ENCODE data around the gene KLK4.
A peak's percentile ranks its signal among the peaks of the same experiment; 100 is the strongest.
"Not testable (repeated sequence)": the region's sequence is repeated elsewhere in the genome, so short reads cannot be mapped to it uniquely, and the experiment has no call there.

The KLK4 gene

DNA sequence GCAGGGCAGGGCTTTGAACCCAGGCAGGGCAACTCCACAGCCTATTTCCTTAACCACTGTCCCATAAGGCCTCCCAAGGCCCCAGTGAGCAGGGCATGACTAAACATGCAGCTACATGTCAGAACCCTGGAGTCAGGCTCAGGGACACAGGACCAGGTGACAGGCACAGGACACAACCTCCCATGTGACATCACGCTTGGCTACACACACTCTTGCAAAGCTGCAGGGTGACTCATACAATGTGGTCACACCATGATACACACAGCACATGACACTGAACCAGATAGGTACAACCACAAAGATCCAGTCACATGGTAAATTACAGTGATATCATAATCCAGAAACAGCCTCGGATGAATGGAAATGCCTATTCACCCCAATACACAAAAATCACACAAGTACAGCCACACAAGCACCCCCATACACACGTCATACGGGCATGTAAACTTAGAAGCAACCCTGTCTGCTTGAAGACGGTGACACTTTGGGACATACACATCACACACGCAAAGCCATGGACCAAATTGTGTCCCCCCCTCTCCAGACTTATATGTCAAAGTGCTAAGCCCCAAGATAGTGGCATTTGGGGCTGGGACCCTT, 14.5 kb downstream of the KLK4 start:
- TF ChIP-seq, protein P1, sequence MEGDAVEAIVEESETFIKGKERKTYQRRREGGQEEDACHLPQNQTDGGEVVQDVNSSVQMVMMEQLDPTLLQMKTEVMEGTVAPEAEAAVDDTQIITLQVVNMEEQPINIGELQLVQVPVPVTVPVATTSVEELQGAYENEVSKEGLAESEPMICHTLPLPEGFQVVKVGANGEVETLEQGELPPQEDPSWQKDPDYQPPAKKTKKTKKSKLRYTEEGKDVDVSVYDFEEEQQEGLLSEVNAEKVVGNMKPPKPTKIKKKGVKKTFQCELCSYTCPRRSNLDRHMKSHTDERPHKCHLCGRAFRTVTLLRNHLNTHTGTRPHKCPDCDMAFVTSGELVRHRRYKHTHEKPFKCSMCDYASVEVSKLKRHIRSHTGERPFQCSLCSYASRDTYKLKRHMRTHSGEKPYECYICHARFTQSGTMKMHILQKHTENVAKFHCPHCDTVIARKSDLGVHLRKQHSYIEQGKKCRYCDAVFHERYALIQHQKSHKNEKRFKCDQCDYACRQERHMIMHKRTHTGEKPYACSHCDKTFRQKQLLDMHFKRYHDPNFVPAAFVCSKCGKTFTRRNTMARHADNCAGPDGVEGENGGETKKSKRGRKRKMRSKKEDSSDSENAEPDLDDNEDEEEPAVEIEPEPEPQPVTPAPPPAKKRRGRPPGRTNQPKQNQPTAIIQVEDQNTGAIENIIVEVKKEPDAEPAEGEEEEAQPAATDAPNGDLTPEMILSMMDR (IDR thresholded peaks at IDR 0.05; ENCODE audit: insufficient read depth, low read depth, low read length, missing control alignments): no peak
- DNase-seq (ENCODE audit: low read depth): peak; percentile 57
- H3K4me3 ChIP-seq (ENCODE audit: low read length): no peak overlapping the region

DNA sequence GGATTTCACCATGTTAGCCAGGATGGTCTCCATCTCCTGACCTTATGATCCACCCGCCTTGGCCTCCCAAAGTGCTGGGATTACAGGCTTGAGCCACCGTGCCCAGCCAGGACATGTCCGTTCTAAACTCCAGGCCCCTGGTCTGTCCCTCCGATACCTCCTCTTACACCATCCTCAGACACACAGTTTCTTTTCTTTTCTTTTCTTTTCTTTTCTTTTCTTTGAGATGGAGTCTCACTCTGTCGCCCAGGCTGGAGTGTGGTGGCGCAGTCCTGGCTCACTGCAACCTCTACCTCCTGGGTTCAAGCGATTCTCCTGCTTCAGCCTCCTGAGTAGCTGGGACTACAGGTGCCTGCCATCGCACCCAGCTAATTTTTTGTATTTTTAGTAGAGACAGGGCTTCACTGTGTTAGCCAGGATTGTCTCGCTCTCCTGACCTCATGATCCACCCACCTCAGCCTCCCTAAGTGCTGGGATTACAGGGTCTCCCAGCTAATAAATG, 15.1 kb downstream of the KLK4 start:
- not testable (repeated sequence) for H3K4me3 ChIP-seq (ENCODE audit: low read length); DNase-seq (ENCODE audit: low read depth)

GRCh38 chr19:50894478-50895356, 16.5 kb downstream of the KLK4 start:
- DNase-seq (ENCODE audit: low read depth): no peak
- H3K4me3 ChIP-seq (ENCODE audit: low read length): no peak overlapping the region
- TF ChIP-seq, protein P1 (IDR thresholded peaks at IDR 0.05; ENCODE audit: insufficient read depth, low read depth, low read length, missing control alignments): no peak

DNA sequence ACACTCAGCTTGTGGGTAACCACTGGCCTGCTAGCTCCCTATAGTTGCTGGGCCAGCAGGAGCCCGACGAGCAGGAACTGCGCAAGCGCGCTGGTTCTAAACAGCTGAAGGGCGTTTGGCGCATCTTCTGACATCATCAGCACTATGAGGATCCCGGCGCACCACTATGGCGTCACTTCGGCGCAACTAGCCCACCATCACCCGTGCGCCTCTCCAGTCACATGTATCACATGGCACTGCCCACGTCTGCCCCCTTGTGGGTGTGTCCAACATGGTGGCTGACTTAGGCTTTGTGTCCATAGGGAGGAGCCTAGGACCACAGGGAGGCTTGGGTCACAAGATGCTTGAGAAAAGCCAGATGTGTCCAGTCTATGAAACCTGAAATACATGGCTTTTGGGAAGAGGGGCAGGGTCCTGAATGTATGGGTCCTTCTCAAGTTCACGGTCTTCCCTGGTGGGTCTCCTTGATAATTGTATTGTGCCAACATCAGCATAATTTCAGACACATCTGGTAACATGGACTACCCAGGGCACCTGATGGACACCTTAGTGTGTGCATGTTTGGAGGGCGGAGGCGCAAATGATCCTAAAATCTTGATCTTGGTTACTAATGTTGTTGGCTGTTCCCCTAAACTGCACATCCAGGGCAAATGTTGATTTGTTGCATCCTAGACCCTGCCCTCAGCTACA, 18.0 kb downstream of the KLK4 start:
- TF ChIP-seq, protein P1 (IDR thresholded peaks at IDR 0.05; ENCODE audit: insufficient read depth, low read depth, low read length, missing control alignments): no peak
- no peak for DNase-seq (ENCODE audit: low read depth)
- no peak overlapping the region for H3K4me3 ChIP-seq (ENCODE audit: low read length)

DNA sequence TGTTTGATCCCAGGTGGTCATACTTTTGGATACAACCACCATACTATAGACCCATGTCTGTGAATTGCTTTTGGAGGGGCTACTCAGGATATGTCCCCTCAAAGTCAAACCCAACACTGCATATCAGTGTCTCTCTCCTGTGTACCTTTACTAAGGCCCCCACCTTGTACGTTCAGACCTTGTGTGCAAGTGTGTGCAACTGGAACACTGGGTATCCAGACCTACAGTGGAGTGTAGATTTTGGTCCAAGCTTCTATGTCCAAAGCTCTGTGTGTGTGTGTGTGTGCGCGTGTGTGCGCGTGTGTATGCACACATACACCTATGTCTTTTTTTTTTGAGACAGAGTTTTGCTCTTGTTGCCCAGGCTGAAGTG, 20.0 kb downstream of the KLK4 start:
- no peak for DNase-seq (ENCODE audit: low read depth)
- H3K4me3 ChIP-seq (ENCODE audit: low read length): no peak overlapping the region
- TF ChIP-seq, protein P1 (IDR thresholded peaks at IDR 0.05; ENCODE audit: insufficient read depth, low read depth, low read length, missing control alignments): no peak

DNA sequence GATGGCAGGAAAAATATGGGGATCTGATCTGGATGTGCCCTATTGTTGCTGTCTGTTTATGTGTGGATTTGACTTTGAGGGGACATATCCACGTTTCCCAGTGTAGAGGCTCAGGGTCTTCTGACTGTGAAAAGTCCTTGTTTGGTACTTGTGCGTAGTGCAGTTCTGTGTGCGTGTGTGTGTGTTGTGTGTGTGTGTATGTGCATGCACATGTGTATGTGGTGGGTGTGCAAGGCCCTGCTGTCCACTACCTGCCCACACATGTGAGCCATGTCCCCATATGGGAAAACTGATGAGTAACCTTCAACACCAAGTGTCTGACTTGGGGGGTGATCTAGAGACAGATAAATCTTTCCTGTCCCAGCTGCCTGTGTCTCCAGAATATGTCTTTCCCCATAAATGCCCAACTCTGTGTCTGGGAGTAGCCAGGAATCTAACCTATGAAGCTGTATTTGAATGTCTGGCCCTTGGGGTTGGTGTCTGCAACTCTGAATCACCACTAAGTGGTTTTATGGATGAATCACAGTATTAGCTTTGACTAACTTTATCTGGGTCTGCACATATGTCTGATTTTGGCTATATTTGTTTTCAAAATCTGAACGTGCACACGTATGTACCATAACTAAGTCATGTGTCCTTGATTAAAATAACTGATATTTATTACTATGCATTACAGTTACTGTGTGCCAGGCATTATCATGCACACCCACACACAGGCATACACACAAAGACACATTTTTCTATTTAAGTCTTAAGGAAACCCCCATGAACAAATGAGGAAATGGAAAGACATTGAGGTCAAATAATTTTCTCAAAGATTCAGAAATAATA, 20.6 kb downstream of the KLK4 start:
- TF ChIP-seq, protein P1 (IDR thresholded peaks at IDR 0.05; ENCODE audit: insufficient read depth, low read depth, low read length, missing control alignments): no peak
- peak; percentile 31 for DNase-seq (ENCODE audit: low read depth)
- H3K4me3 ChIP-seq (ENCODE audit: low read length): no peak overlapping the region

Data from epithelial cell of esophagus (primary cell).